ENCODE measurements around the gene FOXN3.
"Not testable (repeated sequence)": the region's sequence is repeated elsewhere in the genome, so short reads cannot be mapped to it uniquely, and the experiment has no call there.

The FOXN3 gene

GRCh38 chr14:89142366-89142765, 274.7 kb downstream of the FOXN3 start:
- no peak for DNase-seq

- DNase-seq = no peak
These were observed 275.2 kb downstream of the FOXN3 start for GRCh38 chr14:89141862-89142261.

- DNase-seq = no peak
These were observed 276.7 kb downstream of the FOXN3 start for GRCh38 chr14:89140326-89140725.

DNA sequence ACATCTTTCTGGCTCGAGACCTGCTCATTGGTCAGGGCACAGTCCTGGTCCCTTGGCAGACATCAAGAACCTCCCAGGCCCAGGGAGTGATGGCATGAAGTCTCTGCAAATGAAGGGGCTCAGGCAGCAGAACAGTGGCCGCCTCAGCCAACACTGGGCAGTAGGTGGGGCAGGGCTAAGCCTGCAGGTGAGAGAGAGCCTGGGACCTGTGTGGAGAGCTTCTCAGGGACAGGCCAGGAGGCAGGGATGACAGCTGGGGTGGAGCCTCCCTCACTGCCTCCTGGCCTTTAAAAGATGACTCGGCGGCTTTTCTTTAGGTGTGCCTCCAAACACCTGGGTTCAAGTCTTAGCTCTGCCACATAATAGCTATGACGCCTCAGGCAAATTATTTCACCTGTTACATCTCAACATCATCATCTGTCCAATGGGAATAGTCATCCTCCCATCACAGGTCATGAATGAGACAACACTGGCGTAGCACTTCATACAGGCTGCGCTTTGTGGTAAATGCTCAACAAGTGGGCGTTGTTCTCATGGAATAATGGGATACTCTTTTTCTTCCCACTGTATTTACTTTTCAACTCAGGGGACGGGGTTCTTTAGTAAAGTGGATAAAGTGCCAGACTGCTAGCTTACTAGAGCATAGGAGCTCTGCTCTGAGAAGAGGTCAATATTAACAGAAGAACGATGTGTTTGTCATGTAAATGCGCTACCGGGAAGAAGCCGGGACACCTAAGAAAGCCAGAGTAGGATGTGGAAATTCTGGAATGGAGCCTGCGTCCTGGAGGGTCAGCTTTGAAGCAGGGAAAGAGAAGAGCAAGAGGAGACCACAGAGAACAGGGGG, 277.4 kb downstream of the FOXN3 start:
- DNase-seq = no peak

DNA sequence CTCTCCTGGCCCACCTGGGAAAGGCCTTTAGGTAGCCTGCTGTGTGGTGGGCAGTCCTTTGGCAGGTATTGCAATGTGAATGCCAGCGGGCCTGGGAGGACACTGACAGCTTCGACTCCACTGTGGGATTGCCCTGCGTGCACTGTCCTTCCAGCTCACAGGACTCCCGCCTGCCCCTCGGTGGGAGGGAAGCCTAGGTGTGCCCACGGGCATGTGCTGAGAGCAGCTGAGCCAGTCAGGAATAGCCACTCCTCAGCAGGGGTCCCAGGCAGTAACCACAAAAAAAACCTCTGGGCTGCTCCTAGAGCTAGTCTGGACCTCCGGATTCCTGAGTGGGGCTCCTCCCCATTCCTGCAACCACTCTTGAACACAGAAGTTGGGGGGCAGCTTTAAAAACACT, 278.2 kb downstream of the FOXN3 start:
- no peak for DNase-seq

GRCh38 chr14:89137526-89138163, 279.4 kb downstream of the FOXN3 start:
- DNase-seq = no peak

- DNase-seq = no peak
These were observed 280.4 kb downstream of the FOXN3 start for GRCh38 chr14:89136587-89136986.

DNA sequence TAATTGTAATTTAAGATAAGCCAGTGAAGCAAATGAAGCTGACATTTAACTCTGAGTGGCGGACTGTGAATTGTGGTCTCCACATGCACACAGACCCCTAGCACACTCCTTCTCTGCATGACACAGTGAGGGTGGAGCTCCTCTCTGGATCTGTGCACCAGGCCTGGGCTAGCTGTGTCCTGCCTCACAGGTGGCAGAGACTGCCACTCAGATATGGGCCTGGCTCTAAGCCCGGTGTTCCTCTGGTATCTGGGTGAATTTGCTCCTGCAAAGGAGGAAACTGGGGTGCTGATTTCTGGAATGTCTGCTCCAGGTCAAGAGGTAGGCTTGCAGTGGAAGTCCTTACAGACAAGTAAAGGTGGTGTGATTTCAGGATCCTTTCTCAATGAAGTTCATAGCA, 282.4 kb downstream of the FOXN3 start:
- no peak for DNase-seq

DNA sequence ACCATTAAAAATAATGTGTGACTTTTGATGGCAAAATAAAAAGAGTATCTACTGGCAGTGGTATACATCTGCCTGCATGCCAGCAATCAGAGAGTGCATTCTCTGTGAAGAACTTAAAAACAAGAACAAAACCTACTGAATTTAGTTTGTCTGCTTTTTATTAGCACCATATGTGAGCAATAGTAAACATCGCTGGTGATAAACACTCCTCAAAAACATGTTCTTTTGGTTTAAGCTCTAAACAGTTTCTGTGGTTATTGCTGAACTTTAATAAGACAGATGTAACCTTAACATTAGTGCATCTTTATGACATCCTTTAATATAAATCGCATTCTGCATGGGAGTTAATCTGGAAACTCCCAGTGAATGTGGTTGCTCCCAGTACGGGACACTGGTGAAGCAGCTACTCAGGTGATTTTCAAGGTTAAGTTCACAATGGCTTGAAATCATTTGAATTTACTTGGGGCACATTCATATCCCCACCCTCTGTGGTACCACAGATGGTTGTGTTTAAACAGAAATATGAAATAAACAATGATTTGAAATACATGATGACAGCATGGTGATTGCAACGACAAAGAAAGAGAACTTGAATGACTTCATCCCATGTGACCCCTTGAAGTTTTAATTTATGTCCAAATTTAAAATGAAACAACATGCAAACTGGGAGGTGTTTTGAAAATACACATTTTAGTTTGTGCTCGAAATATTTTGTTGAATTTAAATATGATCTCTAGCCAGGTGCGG, 285.9 kb downstream of the FOXN3 start:
- DNase-seq = no peak

DNA sequence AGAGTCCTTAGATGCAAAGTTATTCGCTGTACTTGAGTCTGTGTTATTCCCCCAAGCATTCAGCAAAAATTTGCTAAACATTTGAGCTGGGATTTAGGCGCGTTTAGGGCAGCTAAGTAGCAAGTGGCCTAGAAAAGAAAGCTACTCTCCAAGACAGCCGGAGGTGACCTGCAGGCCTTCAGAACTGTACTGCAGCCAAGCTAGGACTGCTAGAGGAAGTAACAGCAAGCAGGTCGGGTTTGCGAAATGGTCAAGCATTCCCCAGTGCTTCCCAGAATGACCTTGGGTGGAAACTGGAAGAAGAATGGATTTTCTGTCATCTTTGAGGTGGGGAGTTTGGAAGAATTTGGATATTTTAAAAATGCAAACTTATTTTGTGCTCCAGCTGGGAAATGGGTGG, 287.5 kb downstream of the FOXN3 start:
- no peak for DNase-seq

DNA sequence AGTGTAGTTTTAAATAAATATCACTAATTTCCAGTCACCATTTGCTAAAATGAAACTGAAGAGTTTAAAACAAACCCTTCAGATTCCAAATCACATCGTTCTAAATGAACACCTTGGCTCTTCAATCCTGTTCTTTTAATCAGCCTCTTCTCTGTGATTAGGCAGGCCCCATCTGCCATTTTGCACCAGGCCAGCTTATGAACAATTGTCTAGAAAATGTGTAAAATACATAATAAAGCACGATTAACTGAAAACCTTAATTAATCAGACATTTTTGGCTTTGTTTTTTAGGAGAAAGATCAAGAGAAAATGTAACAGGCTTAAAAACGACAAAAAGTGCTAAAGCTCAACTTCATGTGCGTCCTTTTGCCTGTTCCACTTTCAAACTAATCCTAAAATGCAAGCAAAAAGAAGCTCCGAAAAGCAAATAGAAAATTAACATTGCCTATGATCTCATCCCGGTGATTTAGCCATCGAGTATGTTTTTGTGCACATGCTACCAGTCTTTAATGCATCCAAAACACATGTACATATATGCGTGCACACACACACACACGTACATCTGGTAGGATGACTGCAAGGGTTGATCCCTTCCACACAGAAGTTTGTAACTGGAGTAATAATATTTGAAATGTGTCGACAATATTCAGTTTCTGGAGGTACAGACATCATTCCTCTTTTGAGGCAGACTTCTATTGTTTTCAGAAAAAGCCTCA, 288.6 kb downstream of the FOXN3 start:
- no peak for DNase-seq

DNA sequence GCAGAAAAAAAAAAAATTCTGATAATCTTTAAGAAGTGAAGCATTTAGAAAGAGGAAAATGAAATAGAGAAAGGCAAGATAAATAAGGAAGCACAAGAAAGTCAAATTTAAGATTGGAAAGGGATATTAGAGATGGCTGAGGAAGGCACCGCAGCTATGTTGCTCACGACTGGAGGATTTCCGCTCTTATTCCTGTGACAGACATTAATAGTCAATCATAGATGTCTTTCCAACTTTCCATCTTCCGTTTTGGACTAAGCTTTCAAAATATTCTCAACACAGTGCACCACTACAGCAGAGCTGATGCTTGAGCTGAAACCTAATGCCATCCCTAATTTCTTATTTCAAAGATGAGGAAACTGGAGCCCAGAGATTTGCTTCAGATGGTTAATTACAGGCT, 290.6 kb downstream of the FOXN3 start:
- DNase-seq = no peak

DNA sequence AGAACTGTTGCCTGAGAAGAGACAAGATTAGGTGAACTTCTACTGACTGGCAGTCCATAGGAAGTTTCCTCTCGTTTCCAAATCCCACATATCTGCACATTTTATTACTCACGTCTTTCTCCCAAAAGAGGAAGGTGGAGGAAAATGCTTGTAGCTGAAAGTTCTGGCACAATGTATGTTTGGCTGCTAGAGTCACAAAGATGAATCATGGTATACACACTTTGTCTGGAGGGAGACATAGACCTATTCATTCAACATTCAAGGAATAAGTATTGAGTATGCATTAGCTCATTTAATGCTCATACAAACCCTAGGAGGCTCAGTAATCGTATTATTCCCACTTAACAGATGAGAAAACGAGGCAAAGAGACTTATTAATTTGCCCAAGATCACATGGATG, 291.8 kb downstream of the FOXN3 start:
- no peak for DNase-seq

DNA sequence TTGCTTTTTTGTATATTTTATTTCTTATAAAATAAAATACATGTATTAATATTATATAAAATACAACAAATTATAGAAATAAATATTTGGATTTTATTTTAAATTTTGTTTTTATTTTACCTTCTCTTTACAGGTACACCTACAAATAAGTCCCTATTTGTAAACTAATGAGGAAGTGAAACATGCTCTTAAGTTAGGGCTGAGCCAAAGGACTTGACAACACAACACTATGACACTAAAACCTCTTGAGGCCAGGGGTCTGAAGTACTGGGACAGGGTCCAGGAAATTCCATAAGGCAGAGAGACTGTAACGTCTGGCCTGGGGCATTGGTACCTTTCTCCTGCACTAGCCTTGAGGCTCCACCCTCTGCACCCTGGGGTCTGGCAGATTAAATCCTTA, 293.2 kb downstream of the FOXN3 start:
- no peak for DNase-seq

DNA sequence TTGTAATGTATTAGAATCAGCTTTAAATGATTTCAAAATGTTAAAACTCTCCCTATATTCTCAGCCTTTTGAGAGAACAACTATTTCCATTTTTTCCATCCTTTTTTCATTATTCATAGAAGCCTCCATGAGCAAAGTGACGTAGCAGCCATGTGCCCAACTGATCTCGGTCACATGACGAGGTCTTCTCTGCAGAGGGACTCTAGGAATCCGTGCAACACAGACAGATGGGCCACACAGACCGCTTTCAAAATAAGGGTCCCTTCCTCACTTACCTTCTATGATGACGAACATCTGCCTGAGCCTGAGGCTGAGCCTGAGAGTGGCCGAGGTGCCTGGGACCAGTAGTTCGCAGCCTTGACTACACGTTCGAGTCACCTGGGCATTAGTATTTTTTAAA, 293.8 kb downstream of the FOXN3 start:
- no peak for DNase-seq

DNA sequence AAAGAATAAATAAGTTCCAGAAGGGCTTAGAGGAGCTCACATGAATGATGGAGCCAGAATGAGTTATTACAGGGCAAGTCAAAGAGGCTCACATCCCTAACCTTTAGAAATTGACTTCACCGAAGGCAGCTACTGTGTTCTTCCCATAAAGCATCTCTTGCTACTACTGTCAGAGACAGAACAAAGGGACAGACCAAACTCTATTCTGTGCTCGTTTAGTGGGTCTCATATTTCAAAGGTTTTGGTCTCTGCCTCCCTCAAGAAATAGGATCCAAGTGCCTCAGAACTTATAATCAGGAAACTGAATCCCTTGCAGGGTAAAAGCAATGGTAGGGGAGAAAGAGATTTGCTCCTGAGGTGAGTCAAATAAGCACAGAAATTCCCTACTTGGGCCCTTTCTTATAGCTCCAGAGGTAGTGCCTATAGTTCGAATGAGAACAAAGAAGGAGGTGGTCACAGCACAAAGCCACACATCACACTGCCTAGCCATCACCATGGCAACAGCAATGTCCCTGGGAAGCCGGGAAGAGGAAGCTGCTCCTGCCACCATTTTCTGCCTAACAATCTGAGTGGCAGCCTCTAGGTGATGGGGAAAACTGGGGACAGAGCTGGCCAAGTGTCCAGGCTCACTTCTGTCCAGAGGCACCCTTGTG, 294.9 kb downstream of the FOXN3 start:
- peak in 7 of 58 donors; percentile 0 to 8 (median 2) for DNase-seq

GRCh38 chr14:89117012-89117411, 300.0 kb downstream of the FOXN3 start:
- DNase-seq = no peak

DNA sequence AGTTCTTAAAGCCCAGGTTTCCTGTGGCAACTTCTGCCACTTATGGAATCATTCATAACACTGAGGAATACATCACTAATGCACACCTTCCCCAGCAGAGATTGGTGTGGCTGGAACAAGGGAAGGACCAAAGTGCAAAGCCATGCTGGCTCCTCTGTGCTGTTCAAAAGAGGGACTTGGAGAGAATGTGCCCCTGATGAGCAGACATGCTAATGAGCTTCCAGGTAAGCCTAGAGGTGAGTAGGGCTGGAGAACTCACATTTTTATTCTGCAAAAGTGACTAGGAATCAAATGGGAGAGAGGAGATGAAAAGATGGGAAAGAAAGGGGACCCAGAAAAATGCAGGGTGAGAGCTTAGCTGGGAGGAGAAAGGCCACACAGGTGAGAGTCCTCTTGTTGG, 302.9 kb downstream of the FOXN3 start:
- DNase-seq = no peak

- no peak for DNase-seq
These were observed 304.3 kb downstream of the FOXN3 start for GRCh38 chr14:89112720-89113119.

GRCh38 chr14:89111766-89112543, 305.1 kb downstream of the FOXN3 start:
- not testable (repeated sequence) for DNase-seq
